HG02610 (cell line): ENCODE measurements around the gene FGD5.
A peak's percentile ranks its signal among the peaks of the same experiment; 100 is the strongest.

Experiments used
- ATAC-seq: cut with Tn5 transposase; IDR thresholded peaks from one replicate; pipeline ENCODE4 v1.9.1; 2021; ENCODE audit warnings: mild to moderate bottlenecking, moderate library complexity; ENCODE audit not compliant: unreplicated experiment

The FGD5 gene

DNA sequence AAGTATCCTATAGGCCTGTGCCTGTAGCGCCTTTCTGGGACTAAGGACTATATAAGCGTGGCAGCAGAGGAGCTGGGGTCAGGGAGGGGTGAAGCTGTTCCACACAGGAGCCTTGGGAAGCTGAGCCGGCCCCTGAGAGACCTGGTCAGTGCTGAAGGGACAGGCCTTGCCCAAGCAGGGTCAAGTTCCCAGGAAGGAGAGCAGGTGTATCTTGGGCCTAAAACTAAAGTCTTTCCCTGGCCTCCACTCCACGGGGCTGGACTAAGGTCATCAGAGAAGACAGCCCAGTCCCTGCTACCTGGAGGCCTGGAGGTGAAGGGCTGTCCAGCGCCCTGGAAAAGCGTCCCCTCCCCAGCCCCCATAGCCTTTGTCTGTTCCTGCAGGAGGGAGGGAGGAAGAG is 104.7 kb downstream of the FGD5 start:
- ATAC-seq: no peak

DNA sequence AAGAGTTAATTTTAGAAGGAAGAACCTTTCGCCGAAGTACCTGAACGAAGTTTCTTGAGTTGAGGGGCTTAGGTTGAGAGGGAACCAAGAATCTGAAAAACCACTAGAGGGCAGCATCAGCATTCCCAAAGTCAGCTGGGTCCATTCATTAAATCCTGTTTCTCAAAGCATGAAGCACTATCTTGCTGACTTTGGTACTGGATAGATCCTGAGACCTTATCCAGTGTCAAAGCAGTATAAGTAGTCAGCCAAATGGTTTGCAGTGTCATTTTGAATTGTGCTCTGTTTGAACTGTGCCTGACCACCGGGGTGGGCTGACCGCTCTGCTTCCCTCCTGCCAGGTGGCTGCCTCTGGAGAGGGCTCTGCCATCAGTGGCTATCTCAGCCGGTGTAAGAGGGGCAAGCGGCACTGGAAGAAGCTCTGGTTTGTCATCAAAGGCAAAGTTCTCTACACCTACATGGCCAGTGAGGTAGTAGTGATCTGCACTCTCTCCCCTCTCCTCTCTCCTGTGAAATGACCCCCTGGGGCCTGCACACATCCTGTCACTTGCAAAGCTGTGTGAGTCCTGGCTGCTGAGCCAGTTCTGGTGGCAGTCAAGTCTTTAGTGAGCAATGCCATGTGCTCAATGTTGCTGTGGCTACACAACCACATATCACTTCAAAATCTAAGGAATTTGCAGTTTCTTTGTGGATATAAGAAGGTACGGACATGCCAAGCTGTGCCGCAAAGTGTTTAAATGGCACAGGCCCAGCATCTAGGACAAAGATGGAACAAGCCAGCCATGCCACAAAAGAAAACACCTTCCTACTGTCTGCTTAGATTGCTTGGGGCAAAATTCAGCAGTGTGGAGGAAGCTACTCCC is 107.2 kb downstream of the FGD5 start:
- no peak for ATAC-seq

GRCh38 chr3:14926592-14926991 is 107.8 kb downstream of the FGD5 start:
- no peak for ATAC-seq

DNA sequence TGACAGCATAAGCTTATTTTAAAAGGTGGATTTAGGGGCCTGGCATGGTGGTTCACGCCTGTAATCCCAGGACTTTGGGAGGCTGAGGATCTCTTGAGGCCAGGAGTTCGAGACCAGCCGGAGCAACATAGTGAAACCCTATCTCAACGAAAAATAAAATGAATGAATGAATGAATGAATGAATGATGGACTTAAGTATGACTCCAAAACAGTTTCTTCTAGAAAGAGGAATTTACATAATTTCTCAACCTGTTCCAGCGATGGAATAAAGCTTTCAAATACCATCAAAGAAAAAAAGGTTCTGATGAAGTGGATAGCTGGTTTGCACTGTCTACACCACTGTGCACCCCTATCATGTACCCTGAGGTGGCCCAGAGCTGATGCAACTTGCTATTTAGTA is 108.5 kb downstream of the FGD5 start:
- ATAC-seq: no peak

GRCh38 chr3:14929310-14930074 is 110.7 kb downstream of the FGD5 start:
- ATAC-seq: no peak

- ATAC-seq: no peak
Measured at GRCh38 chr3:14933820-14934425, 115.2 kb downstream of the FGD5 start.

DNA sequence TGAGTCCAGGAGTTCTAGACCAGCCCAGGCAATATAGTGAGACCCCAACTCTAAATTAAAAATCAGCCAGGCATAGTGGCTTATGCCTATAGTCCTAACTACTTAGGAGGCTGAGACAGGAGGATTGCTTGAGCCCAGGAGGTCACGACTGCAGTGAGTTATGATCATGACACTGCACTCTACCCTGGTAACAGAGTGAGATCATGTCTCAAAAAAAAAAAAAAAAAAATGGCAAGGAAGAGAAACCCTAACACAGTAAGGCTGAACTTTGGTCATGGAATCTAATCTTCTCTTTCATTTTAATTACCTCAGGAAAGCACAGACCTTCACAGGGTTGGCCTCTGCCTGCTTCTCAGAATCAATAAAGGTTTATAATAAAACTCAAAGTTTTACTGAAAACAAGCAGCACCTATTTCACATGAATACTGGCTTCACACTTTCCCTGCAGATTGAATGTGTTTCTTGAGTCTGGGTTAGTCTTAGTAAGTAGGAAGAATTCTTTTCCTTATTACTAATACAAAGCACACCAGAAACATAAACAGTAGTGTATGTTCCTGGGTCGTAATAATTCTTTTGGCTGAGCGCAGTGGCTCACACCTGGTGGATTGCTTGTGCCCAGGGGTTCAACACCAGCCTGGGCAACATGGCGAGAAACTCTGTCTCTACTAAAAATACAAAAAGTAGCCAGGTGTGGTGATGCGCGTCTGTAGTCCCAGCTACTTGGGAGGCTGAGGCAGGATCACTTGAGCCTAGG is 117.0 kb downstream of the FGD5 start:
- ATAC-seq: no peak

GRCh38 chr3:14938954-14939353 is 120.2 kb downstream of the FGD5 start:
- ATAC-seq: no peak

DNA sequence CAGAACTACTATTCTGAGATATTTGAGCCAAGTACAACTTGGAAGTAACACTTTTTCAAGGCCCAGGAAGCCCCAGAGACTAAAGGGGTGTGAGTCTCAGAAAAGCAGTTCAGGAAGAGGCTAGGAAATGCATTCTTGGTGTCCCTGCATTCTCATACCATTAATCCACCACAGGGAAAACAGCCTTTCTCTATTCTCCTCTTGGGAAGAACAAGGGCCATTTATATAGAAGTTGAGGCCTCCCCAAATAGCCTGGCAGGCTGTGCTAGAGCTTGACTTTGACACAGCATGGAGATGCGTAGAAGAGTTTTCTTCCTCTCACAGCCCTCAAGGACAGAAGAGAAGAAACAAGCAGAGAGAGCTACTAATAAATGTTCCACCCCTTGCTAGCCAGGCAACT is 123.1 kb downstream of the FGD5 start:
- ATAC-seq: no peak

DNA sequence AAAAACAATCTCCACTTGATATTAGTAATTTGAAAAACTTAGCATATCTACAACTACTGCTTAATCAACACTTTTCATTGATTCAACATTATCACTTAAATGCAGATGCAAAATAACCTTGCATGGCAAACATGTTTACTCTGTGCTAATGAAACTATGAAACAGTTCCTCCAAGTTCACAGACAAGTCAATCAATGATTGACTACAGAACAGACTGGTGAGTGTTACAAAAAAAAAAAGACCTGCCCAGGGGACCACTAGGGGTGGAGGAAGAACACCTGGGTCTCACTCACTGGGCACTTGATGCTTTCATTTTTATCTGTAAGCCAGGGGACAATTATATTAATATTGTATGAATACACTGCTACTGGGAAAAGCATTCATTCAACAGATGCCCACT is 124.3 kb downstream of the FGD5 start:
- no peak for ATAC-seq

DNA sequence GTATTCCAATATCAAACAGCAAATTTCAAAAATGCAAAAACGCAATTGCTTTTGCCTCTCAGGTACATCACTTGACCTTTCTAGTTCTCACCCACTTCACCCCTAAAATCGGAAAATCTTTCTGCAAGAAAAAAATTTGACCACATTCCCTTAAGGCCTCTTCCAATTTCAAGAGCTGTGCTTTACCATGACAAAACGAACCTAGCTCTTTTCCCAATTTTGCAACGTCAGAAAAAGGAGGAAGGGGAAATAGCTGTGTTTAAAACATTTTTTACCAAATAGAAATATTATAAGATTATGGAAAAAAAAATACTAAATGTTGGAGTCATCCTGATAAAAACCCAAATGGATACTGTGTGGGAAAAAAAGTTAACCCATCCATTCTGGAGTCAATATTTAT is 127.5 kb downstream of the FGD5 start:
- no peak for ATAC-seq

- no peak for ATAC-seq
Measured at GRCh38 chr3:14946739-14947099, 128.0 kb downstream of the FGD5 start.

DNA sequence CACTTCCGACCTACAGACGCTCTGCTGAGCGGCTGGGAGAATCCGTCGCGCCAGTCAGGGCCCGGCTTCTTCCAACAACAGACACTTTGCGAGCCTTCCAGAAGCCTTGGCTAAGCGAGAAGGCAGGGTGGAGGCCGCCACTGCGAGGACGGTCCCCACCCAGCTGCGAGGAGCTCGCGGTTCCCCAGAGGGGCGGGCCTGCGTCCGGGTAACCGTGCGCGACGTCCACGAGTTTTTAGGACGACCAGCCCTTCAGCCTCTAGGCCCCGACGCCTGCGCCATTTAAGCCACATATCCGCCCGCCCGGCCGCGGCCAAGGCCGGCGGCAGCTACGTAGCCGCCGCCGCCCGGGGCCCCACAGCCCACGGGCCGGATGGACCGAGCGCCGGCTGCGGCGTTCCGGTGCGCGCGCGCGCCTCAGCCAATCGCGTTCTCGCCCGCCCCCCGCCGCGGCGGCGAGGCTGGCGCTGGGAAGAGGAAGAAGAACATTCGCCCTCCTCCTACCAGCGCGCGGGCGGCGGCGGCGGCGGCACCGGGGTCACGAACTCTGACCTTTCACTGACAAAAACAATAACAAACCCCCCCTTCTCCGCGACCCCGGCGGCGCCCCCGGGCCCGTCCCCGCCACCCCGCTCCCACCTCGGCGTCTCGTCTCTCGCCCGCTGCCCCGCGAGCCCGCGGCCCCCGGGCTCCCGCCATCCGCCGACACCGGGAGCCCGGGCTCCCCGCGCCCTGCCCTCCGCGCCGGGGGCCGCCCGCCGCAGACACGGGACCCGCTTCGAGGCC is 128.5 kb downstream of the FGD5 start, which contains the start of gene NR2C2:
NR2C2 (plus strand) TSS at position 484 of the 786 bp plus-strand sequence. CDS start 56,332 bp downstream, outside the sequence.
- ATAC-seq: peak; percentile 64

DNA sequence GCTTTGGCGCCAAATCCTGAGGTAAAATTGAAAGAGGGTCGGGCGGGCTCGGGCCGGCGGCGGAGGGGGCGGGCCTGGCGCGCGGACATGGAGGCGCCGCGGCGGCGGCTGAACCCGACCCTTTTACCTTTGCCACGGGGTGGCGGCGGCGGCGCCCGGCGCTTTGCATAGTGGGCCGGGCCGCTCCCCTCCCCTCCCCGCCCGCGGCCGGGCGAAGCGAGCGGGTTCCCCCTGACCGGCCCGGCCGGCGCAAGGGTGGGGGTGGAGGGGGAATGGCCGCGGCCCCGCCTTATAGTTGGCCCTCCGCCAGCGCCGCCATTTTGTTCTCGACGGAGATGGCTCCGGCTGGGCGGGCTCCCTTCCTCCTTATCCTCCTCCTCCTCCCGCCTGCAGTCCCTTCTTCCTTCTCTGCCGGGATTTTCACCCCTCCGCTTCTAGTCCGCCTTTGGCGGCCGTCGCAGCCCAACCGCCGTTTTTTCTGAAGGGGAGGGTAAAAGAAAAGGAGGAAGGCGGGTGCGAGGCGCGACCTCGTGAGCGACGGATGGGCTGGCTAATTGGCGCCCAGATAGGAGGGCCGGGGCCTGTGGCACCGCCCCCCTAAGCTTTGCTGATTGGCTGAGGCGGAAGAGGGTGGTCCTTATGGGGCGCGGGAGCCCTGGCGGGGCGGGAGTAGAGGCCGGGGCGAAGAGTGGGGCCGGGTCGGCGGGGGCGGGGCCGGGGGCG is 129.3 kb downstream of the FGD5 start:
- ATAC-seq: peak; percentile 92

DNA sequence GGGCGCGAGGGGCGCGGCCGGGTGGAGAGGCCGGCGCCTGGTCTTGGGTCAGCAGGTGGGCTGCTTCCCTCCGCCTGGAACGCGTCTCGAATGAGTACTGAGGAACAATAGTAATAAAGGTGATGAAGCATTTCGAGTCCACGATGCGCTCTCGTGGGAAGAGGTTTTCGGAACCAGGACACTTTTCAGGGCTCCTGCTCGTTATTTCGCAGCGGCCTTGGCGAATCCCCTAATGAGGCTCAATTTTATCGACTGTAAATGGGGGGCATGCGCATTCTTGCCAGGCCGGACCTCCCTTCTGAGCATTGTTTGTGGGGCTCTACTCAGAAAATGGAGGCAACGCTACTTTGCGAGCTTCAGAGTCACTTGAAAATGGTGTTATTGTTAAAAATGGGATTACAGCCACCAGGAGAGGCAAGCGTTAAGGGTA is 129.9 kb downstream of the FGD5 start:
- no peak for ATAC-seq

GRCh38 chr3:14949126-14949525 is 130.4 kb downstream of the FGD5 start:
- no peak for ATAC-seq

DNA sequence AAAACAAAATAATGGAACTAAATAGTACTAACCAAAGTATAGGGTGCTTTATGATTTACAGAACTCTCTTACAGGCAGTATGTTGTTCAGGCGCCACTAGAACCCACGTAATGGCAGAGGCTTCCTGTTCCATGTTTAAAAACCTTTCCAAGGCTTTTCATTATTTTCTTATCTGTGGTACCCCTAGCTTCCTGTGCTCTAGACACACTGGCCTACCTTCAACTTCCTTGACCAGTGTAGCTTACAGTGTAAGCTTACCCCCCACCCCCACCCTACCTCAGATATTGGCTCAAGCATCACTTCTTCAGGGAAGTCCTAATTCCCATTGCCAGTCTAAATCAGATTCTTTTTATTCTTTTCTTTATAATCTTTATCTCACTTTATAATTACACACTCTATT is 131.5 kb downstream of the FGD5 start:
- ATAC-seq: no peak

- no peak for ATAC-seq
Measured at GRCh38 chr3:14957153-14957552, 138.4 kb downstream of the FGD5 start.

GRCh38 chr3:14957925-14958324 is 139.2 kb downstream of the FGD5 start:
- ATAC-seq: peak; percentile 52
